ENCODE data around the gene SAP30L. TPM values are rescaled to one million over a fixed set of nuclear protein-coding genes. Genes with fewer than 3 reads are reported as not detected.

Gene SAP30L
- polyA plus RNA-seq, 1 donor (not counting 4 experiments of a cell fraction or from before 2014, with no cell fraction given) = 42.1 TPM

- FAIRE-seq (no peak), DNase-seq (ENCODE audit: low read depth, low spot score) (no peak)
- Histone ChIP-seq H3K36me3 (ENCODE audit: control insufficient read depth in 2 of 2, extremely low read depth in 1 of 2, insufficient read depth in 2 of 2, low read length in 2 of 2) (no peaks in the 10 kb centered on the region), H3K27me3 (ENCODE audit: control insufficient read depth, extremely low read depth, insufficient read depth, low read length) (peaks cover 85% of the 10 kb centered on the region), H3K4me1 (ENCODE audit: control insufficient read depth, extremely low read depth, insufficient read depth, low read length) (no peaks in the 10 kb centered on the region), H3K4me2 (ENCODE audit: control insufficient read depth, extremely low read depth, insufficient read depth, low read depth, low read length) (no peak overlapping the region), H3K9ac (ENCODE audit: control insufficient read depth, extremely low read depth, insufficient read depth, low read length) (no peak overlapping the region), H2AFZ (ENCODE audit: control insufficient read depth, low read length) (no peak overlapping the region), H3K79me2 (ENCODE audit: control insufficient read depth, insufficient read depth, low read length) (no peaks in the 10 kb centered on the region), H3K4me3 (ENCODE audit: control insufficient read depth in 2 of 3, extremely low read depth in 1 of 3, insufficient read depth in 2 of 3, low read depth in 1 of 3, low read length in 3 of 3) (no peak overlapping the region), H3K9me3 (ENCODE audit: control insufficient read depth, low read depth, low read length) (no peaks in the 10 kb centered on the region), H3K27ac (ENCODE audit: control insufficient read depth, insufficient read depth, low read length) (no peak overlapping the region), H4K20me1 (ENCODE audit: control insufficient read depth, extremely low read depth, insufficient read depth, low read length) (no peaks in the 10 kb centered on the region), H3K9me1 (ENCODE audit: control insufficient read depth, extremely low read depth, insufficient read depth, low read length) (no peaks in the 10 kb centered on the region)
- TF ChIP-seq, protein P1, sequence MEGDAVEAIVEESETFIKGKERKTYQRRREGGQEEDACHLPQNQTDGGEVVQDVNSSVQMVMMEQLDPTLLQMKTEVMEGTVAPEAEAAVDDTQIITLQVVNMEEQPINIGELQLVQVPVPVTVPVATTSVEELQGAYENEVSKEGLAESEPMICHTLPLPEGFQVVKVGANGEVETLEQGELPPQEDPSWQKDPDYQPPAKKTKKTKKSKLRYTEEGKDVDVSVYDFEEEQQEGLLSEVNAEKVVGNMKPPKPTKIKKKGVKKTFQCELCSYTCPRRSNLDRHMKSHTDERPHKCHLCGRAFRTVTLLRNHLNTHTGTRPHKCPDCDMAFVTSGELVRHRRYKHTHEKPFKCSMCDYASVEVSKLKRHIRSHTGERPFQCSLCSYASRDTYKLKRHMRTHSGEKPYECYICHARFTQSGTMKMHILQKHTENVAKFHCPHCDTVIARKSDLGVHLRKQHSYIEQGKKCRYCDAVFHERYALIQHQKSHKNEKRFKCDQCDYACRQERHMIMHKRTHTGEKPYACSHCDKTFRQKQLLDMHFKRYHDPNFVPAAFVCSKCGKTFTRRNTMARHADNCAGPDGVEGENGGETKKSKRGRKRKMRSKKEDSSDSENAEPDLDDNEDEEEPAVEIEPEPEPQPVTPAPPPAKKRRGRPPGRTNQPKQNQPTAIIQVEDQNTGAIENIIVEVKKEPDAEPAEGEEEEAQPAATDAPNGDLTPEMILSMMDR (optimal IDR thresholded peaks at IDR 0.05 in 1 of 3, IDR thresholded peaks at IDR 0.05 in 1 of 3, conservative IDR thresholded peaks at IDR 0.05 in 1 of 3; ENCODE audit: extremely low read depth in 1 of 3, insufficient read depth in 2 of 3, low read length in 3 of 3) = no peak
- peak; percentile 61 for TF ChIP-seq EZH2 (IDR thresholded peaks at IDR 0.05; ENCODE audit: low read length)
- dilution Hi-C loops (cut with MboI; ENCODE audit: extremely low pct_ligation_motif_present, low sequenced_read_pairs) = no loop called here
Observed at GRCh38 chr5:154484393-154485095, 38.7 kb downstream of the SAP30L start.

DNA sequence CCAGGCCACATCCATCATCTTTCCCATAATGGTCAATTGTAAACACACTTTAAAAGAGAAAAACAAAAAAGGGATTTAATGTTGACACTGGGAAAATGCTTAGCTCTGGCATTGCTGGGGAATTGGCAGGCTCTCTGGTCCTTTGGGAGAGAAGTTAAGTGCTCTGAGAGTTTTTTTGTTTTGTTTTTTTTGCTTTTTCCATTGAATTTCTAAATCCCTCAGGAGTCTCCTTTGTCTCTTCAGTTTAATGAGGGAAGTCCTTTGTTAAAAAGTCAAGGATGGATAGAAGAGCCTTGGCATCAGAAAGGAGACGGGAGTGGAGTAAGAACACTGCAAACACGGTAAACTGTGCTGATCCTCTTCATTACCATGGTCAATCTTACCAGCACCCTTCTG, 39.3 kb downstream of the SAP30L start:
- H3K9me3 ChIP-seq (ENCODE audit: control insufficient read depth, low read depth, low read length) = no peaks in the 10 kb centered on the region
- no peak for FAIRE-seq
- no peak overlapping the region for H3K27ac ChIP-seq (ENCODE audit: control insufficient read depth, insufficient read depth, low read length)
- dilution Hi-C loops (cut with MboI; ENCODE audit: extremely low pct_ligation_motif_present, low sequenced_read_pairs) = no loop called here
- no peaks in the 10 kb centered on the region for H3K79me2 ChIP-seq (ENCODE audit: control insufficient read depth, insufficient read depth, low read length)
- H2AFZ ChIP-seq (ENCODE audit: control insufficient read depth, low read length) = no peak overlapping the region
- no peaks in the 10 kb centered on the region for H3K36me3 ChIP-seq (ENCODE audit: control insufficient read depth in 2 of 2, extremely low read depth in 1 of 2, insufficient read depth in 2 of 2, low read length in 2 of 2)
- no peak overlapping the region for H3K4me3 ChIP-seq (ENCODE audit: control insufficient read depth in 2 of 3, extremely low read depth in 1 of 3, insufficient read depth in 2 of 3, low read depth in 1 of 3, low read length in 3 of 3)
- H3K9ac ChIP-seq (ENCODE audit: control insufficient read depth, extremely low read depth, insufficient read depth, low read length) = no peak overlapping the region
- TF ChIP-seq, protein P1 (optimal IDR thresholded peaks at IDR 0.05 in 1 of 3, IDR thresholded peaks at IDR 0.05 in 1 of 3, conservative IDR thresholded peaks at IDR 0.05 in 1 of 3; ENCODE audit: extremely low read depth in 1 of 3, insufficient read depth in 2 of 3, low read length in 3 of 3) = no peak
- no peak for TF ChIP-seq EZH2 (IDR thresholded peaks at IDR 0.05; ENCODE audit: low read length)
- H3K4me2 ChIP-seq (ENCODE audit: control insufficient read depth, extremely low read depth, insufficient read depth, low read depth, low read length) = no peak overlapping the region
- no peaks in the 10 kb centered on the region for H3K4me1 ChIP-seq (ENCODE audit: control insufficient read depth, extremely low read depth, insufficient read depth, low read length)
- peaks cover 79% of the 10 kb centered on the region for H3K27me3 ChIP-seq (ENCODE audit: control insufficient read depth, extremely low read depth, insufficient read depth, low read length)
- no peak for DNase-seq (ENCODE audit: low read depth, low spot score)
- H3K9me1 ChIP-seq (ENCODE audit: control insufficient read depth, extremely low read depth, insufficient read depth, low read length) = no peaks in the 10 kb centered on the region
- no peaks in the 10 kb centered on the region for H4K20me1 ChIP-seq (ENCODE audit: control insufficient read depth, extremely low read depth, insufficient read depth, low read length)

All from keratinocyte (primary cell).